HG03520 (cell line): Measurements from ENCODE around the gene LRRC58.
"Not testable (repeated sequence)": the region's sequence is repeated elsewhere in the genome, so short reads cannot be mapped to it uniquely, and the experiment has no call there.

Experiments
- ATAC-seq: cut with Tn5 transposase; IDR thresholded peaks from one replicate; pipeline ENCODE4 v1.9.1; 2021; ENCODE audit warnings: mild to moderate bottlenecking, moderate library complexity; ENCODE audit not compliant: unreplicated experiment

Gene LRRC58

DNA sequence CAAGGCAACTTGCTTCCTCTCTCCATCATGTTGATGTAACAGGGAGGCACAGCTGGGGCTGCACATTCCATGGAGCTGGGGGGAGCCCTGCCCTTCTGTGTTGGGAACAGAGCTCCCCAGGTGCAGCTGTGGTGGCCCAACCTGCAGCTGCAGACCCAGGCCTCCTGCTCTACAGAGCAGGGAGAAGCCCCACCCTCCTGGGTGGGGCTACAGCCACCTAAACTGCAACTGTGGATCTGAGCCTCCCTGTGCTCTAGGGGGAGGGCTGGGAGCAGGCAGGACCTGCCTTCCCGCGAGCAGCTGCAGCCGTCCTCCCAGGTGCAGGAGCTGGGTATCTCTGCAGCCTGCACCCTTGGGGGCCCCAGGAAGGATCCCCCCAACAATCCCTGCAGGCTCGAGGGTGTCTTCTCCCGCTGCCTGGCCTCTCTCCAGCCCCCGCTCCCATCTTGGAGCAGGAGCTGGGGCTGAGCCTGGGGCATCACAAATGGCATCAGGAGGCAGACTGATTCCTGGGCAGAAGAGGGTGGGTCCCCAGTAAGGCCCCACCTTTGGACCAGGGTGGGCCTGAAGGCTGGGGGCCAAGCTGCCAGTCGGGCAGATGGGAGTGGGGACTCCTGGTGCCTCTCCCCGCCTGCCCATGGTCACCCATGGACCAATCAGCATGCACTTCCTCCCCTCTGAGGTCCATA, 7.4 kb downstream of the LRRC58 start:
- ATAC-seq: no peak

DNA sequence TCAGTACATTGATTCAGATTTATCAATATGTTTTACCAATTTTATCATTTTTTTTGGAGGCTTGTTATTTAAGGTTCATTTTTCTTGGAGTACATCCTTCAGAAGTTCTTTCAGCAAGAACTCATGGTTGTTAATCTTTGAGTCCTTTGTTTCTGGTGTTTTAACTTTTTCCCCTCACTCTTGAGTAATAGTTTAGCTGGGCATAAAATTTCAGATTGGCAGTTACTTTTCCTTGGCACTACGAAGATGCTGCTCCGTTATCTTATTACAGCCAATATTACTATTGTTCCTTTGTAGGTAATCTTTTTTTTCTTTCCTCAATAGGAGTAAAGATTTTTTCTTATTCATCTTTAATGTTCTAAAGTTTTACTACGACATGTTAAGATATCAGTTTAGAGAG, 9.8 kb downstream of the LRRC58 start:
- no peak for ATAC-seq

DNA sequence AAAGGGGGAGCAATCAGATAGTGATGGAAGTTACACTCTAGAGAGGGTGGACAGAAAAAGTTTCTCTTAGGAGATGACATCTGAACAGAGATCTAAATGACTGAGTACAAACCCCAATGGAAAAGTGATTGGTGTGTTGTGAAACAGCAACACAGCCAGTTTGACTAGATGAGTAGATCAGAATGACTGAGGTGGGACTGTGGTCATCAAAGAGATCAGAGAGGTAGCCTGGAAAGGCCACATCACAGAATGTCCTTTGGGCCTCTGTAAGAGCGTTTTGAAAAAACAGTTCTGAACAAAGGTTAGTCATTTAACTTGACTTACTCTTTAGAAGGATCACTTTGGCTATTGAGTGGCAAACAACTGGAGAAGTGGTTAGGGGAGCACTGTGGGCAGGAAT, 10.6 kb downstream of the LRRC58 start:
- ATAC-seq: no peak

DNA sequence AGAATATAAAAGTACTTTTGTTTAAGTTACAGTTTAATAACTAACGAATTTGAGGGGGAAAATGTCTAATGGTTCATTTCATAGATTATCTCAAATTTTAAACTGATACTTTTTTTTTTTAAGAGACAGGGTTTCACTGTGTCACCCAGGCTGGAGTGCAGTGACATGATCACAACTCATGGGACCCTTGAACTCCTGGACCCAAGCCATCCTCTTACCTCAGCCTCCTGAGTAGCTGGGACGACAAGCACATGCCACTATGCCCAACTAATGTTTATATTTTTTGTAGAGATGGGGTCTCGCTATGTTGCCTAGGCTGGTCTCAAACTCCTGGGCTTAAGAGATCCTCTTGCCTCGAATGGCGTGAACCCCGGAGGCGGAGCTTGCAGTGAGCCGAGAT, 16.5 kb downstream of the LRRC58 start:
- no peak for ATAC-seq

DNA sequence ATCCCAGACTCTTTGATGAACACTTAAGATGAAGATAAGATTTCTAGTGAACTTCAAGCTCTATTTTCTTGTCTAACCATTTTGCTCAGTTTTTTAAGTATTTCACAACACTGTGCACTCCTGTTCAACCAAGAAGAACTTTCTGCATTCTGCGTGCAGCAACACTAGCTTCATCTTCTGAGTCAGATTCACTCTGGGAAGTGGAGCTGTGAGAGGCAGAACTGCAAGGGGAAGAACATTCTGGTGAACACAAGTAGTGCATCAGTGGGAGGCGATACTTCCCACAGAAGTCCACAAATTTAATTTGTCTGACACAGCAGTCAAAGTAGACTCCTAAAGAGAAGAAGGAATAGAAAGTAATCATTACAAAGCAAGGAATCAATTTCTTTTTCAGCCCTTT, 18.1 kb downstream of the LRRC58 start:
- no peak for ATAC-seq

DNA sequence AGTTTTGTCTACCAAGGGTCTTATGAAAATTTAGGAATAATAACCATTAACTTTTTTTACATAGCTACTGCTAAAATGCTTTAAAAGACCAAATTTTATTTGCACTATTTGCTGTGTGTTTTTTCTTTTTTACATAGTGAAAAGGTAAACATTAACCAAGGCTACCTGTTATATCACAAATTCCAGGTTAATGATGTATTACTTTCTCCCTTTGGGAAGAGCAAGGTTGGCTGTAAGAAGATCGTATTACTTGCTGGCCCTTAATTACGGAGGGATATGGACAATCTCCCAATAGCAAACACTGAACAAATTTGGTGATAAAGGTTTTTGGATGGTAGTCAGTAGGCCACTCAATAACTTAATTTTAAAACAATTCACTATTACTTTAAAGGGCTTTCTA, 22.4 kb downstream of the LRRC58 start:
- no peak for ATAC-seq

DNA sequence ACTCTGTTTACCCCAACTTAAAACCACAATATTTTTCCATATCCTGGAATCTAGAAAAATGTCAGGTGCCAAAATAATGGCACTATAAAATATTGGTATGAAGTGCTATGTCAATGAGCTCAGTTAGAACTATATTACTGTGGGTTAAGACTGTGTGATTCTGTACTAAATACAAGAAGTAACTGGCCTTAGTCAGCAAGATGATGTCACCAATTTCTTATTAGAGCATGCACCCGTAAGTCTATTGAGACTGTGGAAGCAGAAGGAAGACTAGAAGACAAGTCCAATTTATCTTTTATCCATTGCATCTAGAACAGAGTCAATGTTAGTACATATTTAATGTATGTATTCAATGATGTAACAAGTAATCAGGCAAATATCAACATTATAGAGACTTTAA, 25.0 kb downstream of the LRRC58 start:
- ATAC-seq: no peak

DNA sequence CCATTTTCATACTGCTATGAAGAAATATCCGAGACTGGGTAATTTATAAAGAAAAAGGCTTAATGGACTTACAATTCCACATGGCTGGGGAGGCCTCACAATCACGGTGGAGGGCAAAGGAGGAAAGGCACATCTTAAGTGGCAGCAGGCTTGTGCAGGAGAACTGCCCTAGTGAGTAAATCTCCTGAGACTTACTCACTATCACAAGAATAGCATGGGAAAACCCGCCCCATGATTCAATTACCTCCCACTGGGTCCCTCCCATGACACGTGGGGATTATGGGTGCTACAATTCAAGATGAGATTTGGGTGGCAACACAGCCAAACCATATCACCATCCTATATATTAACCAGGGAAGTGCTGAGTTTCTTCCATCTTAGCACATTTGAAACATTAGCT, 25.4 kb downstream of the LRRC58 start:
- not testable (repeated sequence) for ATAC-seq

DNA sequence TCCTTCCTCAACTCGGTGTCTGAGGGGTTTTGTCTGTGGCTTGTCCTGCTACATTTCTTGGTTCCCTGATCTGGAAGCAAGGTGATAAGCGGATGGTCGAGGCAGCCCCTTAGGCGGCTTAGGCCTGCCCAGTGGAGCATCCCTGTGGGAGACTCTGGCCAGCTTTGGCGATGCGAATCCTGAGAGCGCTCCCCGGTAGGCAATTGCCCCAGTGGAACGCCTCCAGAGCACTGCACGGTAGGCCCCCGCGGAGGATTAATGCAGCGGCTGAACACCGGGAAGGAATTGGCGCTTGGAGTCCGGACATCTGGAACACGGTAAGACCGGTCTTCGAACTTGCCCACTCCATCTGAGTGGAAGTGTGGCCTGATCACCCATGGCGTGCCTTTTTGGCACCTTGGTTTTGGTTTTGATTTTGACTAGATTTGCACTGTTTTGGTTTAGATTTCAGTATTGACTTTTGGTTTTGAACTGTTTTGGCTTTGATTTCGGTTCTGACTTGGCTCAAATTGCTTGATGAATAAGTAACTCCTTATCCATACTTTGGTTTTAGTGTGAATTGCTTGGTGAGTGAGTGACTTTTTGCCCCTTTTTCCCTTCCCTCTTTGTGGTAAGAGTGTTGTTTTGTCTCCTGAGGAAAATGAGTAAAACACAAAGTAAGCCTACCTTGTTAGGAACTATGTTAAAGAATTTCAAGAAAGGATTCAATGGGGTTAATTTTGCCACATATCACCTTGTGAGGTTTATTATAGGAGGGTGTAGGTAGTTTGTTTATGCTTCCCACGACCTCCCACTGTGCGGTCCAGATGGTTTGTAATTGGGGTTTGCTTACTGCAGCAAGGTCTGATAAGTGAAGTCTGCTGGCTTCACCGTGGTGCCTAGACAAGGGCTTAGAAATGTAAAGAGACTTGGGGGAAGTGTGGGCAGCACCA, 37.0 kb downstream of the LRRC58 start:
- no peak for ATAC-seq

DNA sequence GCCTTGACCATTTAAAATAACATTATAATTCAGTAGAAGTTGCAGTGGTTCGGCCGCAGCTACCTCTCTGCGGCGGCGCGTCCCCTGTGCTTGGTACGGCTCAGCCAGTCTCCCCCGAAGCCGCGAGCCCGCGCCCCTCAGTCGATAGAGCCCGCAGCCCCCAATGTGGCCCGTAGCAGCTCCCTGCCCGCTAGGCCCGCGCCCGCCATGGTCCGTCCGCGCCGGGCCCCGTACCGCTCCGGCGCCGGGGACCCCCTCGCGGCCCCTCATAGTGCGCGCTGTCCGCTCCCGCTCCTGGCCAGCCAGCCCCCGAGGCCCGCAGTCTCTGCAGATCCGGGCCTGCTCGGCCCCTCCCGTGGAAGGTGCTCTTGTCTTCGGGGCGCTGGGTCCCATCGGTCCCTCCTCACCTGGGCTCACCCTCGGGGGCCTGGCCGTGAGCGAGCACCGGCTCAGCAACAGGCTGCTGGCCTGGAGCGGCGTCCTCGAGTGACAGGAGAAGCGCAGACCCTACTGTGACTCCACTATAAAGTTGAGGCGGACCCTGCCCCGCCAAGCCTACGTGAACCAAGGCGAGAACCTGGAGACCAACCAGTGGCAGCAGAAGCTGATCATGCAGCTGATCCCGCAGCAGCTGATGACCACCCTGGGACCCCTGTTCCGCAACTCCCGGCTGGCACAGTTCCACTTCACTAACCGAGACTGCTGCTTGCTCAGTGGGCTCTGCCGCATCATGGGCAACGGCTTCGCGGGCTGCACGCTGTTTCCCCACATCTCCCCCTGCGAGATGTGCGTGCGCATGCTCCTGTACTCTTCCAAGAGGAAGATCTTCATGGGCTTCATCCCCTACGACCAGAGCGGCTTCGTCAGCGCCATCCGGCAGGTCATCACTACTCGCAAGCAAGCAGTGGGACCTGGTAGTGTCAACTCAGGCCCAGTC, 42.4 kb downstream of the LRRC58 start:
- ATAC-seq: no peak

DNA sequence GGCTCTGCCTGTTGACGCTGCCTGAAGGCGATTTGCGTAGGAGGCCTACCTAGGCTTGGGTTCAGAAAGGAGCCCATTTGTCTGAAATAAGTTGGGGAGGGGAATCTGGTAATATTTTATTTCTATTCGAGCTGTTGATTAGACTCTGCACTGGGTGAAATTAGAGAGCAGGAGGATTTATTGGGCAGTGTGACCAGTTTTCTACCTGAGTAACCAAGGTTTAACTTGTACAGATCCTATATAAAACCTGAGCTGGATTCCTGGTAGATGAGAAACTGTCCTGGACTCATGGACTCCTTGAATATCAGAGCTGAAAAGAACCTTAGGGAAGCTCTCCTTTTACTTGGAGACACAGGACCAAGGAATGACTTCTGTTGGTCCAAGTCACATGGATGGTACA, 44.5 kb downstream of the LRRC58 start:
- no peak for ATAC-seq

DNA sequence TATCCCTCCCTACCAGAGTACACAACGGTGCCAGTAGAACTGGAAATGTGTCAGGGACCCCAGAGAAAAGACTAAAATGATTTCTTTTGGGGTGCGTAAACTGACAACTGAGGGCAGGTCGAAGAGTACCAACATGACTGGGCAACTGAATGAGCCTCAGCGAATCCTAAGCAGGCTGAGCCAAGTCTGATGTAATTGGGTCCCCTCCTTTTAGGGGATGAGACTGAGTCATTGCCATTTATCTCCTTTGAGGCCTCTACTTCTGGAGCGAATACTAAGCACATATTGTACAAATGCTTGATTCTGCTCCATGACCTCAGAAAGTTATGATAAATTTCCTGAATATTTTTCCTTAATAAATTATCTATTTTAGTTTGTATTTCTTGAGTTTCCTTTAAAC, 46.8 kb downstream of the LRRC58 start:
- no peak for ATAC-seq

DNA sequence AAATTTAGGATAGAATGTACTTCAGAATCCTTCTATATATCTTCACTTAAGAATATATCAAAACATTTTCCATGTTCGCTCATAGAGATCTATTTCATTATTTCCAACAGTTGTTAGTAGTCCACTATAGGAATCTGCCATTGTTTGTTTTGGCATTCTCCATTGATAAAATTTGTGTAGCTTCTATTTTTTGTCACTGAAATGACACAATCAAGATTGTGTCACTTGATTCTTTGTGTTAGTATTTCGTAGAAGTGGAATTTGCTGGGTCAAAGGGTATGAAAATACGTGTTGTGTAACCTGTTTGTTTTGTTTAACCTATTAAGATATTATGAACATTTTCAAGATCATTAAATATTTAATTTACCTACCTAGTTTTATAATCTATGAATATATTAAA, 48.2 kb downstream of the LRRC58 start:
- no peak for ATAC-seq

DNA sequence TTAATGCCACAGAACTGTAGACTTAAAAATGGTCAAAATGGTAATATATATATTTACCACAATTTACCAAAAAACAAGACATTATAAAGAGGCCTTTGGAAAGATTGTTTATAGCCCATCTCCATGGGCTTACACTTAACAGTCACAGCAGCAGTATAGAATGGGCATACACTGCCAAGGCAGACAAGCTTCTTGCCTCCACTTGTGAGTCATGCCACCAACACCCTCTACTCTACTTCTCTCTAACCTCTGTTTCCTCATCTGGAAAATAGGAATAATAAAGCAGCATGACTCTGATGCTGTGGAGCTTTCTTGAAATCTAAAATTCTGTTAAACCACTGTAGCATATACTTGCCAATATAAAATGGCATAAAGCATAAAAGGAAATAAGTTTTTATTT, 49.8 kb downstream of the LRRC58 start:
- ATAC-seq: no peak

DNA sequence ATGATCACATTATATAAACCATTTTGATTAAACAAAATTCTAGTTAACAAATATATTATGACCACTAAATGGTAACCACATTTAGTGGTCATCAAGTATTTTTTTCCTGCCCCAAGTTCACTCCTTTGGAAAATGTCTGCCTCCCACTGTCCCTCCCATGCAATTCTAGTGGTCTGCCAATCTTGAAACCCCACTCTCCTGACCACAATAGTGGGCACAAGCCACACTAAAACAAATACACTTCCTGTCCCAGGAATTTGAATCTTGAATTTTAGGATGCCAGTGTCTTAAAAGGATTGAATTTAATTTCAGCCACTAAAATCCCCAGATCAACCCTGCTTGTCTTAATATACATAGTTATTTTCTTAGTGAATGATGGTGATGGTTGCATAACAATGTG, 50.2 kb downstream of the LRRC58 start:
- no peak for ATAC-seq

DNA sequence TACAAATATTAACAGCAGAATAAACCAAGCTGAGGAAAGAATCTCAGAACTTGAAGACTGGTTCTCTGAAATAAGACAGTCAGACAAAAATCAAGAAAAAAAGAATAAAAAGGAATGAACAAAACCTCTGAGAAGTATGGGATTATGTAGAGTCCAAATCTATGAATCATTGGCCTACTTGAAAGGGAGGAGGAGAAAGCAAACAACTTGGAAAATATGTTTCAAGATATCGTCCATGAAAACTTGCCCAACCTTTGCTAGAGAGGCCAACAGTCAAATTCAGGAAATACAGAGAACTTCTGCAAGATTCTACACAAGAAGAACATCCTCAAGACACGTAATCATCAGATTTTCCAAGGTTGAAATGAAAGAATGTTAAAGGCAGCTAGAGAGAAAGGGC, 57.6 kb downstream of the LRRC58 start:
- ATAC-seq: not testable (repeated sequence)

DNA sequence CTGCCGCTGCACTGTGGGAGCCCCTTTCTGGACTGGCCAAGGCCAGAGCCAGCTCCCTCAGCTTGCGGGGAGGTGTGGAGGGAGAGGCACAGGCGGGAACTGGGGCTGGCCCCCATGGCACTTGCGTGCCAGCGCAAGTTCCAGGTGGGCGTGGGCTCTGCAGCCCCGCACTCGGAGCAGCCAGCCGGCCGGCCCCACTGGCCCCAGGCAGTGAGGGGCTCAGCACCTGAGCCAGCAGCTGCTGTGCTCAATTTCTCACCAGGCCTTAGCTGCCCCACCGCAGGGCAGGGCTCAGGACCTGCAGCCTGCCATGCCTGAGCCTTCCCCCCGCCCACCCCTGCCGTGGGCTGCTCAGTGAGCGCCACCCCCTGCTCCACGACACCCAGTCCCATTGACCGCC, 59.5 kb downstream of the LRRC58 start:
- ATAC-seq: no peak

DNA sequence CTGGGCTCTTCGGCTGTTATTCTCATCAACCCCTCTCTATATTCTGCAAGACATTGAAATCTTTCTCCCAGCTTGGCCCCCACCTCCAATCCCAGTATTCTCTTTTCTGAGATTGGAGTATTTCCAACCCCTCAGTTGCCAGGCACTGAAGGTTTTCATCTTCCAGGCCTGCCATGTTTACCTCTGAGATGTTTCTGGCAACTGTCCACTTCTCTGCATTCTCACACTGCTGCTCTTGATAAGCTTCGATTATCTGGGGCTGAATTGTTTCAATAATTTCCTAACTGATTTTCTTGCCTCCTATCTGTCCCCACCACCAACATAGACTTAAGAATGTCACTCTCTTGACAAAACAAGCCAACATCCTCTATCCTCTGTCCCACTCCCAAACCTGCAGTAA, 62.7 kb downstream of the LRRC58 start:
- ATAC-seq: no peak

DNA sequence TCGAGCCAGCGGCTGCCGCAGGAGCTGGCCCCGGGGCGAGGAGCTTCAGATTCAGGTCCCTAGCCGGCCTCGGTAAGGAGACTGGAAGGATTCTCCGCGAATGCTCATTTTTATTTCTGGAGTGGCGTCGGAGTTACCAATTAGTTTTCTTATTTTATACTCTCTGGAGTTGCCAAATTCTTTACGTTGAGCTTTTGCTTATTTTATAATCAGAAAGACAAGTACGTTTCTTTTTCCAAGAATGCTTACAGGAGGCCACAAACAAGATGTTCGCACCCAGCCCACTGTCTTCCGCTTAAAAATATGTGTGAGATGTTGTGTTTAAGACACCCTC, 63.7 kb downstream of the LRRC58 start:
- no peak for ATAC-seq

DNA sequence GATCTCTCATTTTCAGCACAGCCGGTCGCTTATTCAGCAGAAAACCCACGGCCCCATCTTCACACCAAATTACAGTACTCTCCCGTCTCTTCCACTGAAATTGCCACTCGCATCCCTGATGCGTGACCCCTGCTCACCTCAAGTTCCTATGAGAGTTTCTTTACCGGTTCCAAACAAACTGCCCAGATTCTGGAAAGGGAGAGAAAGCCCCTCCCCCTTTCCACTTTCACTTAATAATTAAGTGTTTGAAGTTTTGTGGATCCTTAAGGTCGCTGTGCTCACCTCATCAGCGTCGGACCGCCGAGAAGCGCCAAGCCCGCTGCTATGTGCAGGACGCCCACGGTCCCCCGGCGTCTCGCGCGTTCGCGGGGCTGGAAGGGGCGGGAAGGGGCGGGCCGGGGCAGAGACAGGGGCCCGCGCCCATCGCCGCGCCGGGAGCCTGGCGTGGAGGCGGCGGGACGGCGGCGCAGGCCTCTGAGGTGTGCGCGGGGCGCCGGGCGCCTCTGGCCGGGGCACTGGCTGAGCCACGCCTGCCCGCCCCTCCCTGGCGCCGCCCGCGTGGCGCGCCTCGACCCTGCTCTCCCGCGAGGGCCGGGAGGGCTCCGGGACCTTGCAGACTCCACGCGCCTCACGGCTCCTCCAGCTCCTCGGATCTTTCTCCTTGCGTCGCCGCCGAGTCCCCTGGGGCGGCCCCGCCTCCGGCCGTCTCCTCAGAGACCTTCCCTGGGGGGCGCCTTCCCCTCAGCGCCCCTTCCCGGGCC, 64.2 kb downstream of the LRRC58 start, which contains the start of gene GPR156:
Gene GPR156, minus strand, starts transcription at position 476 of the 761 bp plus-strand sequence. CDS start 41,124 bp downstream, outside the sequence.
- ATAC-seq: no peak

DNA sequence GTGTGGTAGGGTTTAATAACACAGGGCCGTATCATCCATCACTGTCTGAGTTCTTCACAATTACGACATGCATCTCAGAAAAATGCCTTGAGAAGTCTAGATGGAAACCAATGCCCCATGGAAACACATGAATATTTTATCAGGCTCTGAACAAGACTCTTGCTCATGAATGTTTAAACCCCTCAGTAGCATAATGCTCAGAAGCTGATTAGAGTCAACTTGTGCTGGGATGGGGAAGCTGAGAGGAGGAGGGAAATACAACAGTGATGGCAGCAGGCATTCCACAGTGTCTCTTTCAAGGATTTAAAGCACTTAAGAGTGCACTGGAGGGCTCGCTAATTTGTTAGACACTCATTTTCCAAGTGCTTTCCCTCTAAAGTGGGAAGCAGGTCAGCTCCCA, 67.9 kb downstream of the LRRC58 start:
- ATAC-seq: no peak
